HG03575 (cell line): Measurements from ENCODE around the gene CSMD2.

ENCODE experiments used
- ATAC-seq: cut with Tn5 transposase; IDR thresholded peaks from one replicate; pipeline ENCODE4 v1.9.1; 2021; ENCODE audit not compliant: unreplicated experiment, insufficient number of reproducible peaks, low FRiP score; ENCODE audit errors: extremely low read depth

The CSMD2 gene

GRCh38 chr1:33586106-33586505 is 578.9 kb downstream of the CSMD2 start:
- no peak for ATAC-seq

GRCh38 chr1:33583567-33583966 is 581.5 kb downstream of the CSMD2 start:
- no peak for ATAC-seq

GRCh38 chr1:33578557-33579448 is 586.2 kb downstream of the CSMD2 start:
- ATAC-seq: no peak

DNA sequence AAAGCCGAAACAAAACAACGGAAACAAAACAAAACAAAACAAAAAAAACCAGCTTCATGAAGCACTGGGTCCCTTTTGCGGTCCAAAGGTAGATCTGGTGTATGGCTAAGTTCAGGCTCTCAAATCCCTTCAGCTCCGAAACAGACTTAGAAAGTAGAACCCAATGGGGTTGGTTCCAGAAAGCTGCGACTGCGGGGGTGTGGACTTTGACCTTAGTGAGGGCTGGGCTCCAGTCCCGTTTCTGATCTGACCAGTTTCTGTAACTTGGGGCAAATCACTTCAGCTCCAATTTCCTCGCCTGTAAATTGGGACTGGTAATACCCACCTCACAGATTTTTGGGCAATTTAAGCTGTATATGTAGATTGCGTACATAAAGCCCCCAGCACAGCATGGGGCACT is 587.4 kb downstream of the CSMD2 start:
- no peak for ATAC-seq

DNA sequence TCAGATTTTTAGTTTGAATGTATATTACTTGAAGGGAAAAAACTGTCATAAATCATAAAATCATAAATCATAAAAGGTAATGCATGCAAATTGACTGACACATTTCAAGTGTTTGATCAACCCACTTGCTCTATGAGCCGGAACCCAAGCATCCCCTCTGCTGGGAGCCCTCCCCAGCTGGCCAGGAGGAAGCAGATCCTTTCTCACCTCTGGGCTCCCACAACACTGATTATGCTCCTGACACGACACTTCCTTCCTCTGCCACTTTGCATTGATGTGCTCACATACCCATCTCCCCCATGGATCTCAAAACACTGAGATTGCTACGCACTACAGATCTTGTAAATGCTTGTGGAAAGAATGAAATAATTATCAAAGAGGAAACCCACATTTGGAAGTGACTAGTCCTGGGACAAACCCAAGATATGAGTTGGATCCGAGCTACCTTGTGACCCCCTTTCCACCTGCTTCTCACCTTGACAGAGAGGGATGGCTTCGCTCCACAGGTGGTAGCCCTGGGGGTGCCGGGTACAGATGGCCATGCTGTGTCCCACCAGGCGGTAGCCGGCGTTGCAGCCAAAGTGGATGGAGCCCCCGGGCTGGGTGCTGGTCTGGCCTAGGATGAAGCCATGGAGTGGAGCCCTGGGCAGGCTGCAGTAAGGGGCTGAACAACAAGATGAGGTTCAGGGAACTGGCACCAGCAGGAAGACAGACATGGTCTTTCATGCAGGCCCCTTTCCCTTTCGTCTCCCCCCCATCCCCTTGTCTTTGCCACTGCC is 588.0 kb downstream of the CSMD2 start:
- ATAC-seq: no peak

DNA sequence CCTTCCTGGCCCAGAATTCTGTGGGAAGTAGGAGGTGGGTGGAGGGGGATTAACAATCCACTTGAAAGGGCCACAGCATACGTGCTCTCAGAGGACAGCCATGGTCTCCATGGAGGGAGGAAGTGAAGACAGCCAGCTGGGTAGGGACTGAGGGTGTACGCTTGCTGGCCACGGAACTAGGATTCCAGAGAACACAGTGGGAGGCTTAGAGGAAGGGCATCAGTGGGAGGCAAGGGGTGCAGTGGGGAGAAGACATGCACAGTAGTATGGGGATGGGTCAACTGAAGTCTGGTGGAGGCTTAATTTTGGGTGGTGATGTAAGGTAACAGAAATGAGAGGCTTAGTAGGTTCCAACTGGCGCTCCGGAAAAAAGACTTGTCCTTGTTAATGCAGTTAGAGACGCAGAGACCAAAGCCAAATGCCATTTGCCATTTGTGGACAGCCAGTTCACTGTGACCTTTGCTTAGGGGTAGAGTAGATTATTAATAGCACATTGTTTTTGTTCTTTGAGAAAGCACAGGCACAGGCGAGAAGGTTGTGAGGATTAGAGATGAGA is 589.6 kb downstream of the CSMD2 start:
- no peak for ATAC-seq

GRCh38 chr1:33573661-33574060 is 591.4 kb downstream of the CSMD2 start:
- no peak for ATAC-seq

GRCh38 chr1:33572387-33572786 is 592.6 kb downstream of the CSMD2 start:
- ATAC-seq: no peak

- ATAC-seq: no peak
Measured at GRCh38 chr1:33569331-33569730, 595.7 kb downstream of the CSMD2 start.

- ATAC-seq: no peak
Measured at GRCh38 chr1:33563699-33564098, 601.3 kb downstream of the CSMD2 start.

DNA sequence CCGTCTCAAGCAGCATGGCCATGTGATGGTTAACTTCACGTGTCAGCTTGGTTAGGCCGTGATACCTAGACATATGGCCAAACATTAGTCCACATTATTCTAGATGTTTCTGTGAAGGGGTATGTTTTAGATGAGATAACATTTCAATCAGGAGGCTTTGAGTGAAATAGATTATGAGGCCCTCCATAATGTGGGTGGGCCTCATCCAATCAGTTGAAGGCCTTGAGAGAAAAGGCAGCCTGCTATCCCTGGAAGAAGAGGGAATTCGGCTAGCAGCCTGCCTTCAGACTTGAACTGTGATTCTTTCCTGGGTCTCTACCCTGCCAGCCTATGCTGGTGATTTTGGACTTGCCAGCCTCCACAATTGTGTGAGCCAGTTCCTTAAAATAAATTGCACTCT is 602.5 kb downstream of the CSMD2 start:
- no peak for ATAC-seq

- no peak for ATAC-seq
Measured at GRCh38 chr1:33561576-33561975, 603.5 kb downstream of the CSMD2 start.

GRCh38 chr1:33560680-33561079 is 604.4 kb downstream of the CSMD2 start:
- no peak for ATAC-seq

DNA sequence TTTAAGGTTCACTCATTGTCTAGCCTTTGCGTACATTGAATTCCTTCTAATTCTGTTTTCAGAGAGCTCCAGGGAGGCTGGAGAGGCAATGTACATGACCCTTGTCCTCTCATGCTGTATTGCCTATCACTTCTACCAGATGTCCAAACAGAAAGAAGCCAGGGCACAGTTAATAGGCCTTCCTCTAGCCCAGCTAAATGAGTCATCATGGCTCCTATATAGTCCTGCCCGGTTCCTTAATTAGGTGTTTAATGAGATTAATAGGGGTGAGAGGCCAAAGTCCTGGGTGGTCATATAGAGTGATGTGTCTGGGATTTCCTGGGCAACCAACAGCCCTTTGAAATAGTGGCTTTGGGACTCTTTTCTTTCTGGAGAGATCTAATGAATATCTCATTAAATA is 616.3 kb downstream of the CSMD2 start:
- no peak for ATAC-seq

- ATAC-seq: no peak
Measured at GRCh38 chr1:33548319-33548718, 616.7 kb downstream of the CSMD2 start.

DNA sequence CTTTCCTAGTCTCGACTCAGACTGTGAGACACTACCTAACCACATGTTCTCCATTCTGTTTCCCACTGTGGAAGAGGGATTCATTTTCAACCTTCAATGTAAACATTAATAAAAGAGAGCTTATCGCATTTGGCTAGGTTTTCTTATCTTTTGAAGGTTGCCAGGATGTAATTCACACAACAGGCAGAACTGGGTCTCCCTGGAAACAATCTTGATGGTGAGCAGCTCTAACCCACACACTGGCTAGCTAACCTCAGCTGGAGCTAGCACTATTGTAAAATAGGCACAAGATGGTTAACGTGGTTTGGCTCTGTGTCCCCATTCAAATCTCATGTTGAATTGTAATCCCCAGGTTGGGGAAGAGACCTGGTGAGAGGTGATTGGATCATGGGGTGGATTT is 617.5 kb downstream of the CSMD2 start:
- no peak for ATAC-seq

GRCh38 chr1:33541966-33542365 is 623.1 kb downstream of the CSMD2 start:
- ATAC-seq: no peak

GRCh38 chr1:33537885-33538284 is 627.1 kb downstream of the CSMD2 start:
- no peak for ATAC-seq

- no peak for ATAC-seq
Measured at GRCh38 chr1:33535334-33535733, 629.7 kb downstream of the CSMD2 start.

GRCh38 chr1:33532936-33533335 is 632.1 kb downstream of the CSMD2 start:
- no peak for ATAC-seq
